WTC11 (cell line): Measurements from ENCODE around the gene SRR.

Experiments
- CTCF ChIP-seq: fragments of 200-600 bp; IDR thresholded peaks from 2 replicates; pipeline ENCODE4 v1.8.0; 2022; ENCODE audit warnings: antibody characterized with exemption
- E2F4 ChIP-seq: sonication (generic); formaldehyde crosslinking; IDR thresholded peaks from 2 replicates; pipeline ENCODE4 v1.8.1; 2022; ENCODE audit warnings: low read depth, mild to moderate bottlenecking, moderate library complexity, missing genetic modification reagents, borderline replicate concordance
- NFE2L1 ChIP-seq: sonication (generic); formaldehyde crosslinking; IDR thresholded peaks from 2 replicates; pipeline ENCODE4 v1.8.1; 2023; ENCODE audit warnings: missing genetic modification reagents
- NR3C1 ChIP-seq: sonication (generic); formaldehyde crosslinking; conservative IDR thresholded peaks from 2 replicates; pipeline ENCODE4 v1.8.1; 2023; ENCODE audit warnings: low read depth, mild to moderate bottlenecking, missing genetic modification reagents
- SP1 ChIP-seq: sonication (generic); formaldehyde crosslinking; conservative IDR thresholded peaks from 2 replicates; pipeline ENCODE4 v1.8.1; 2022; ENCODE audit warnings: missing genetic modification reagents
- ZNF138 ChIP-seq: sonication (generic); formaldehyde crosslinking; conservative IDR thresholded peaks from 2 replicates; pipeline ENCODE4 v1.8.1; 2022; ENCODE audit warnings: mild to moderate bottlenecking, moderate library complexity, missing genetic modification reagents
- ZNF396 ChIP-seq: fragments of 250-450 bp; sonication (Bioruptor Pico); IDR thresholded peaks from 2 replicates; pipeline ENCODE4 v1.8.0; 2021; ENCODE audit warnings: mild to moderate bottlenecking, moderate library complexity, borderline replicate concordance
- TF ChIP-seq, protein P1 (sequence below): sonication (generic); formaldehyde crosslinking; IDR thresholded peaks from 2 replicates; pipeline ENCODE4 v1.8.0; 2023; ENCODE audit warnings: missing genetic modification reagents

DNA sequence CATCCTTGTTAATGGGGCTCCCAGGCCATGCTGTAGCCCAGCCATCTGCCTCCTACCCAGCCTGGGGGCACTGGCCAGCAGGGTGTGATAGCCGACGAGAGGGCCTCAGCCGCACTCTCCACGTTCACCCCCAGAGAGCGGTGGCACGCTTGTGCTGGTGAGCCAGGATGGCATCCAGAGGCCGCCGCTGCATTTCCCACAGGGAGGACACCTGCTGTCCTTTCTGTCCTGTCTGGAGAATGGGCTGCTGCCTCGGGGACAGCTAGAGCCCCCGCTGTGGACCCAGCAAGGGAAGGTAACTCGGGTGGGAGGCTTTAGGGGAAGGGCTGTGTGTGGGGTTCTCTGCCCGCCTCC lies 61.0 kb downstream of the SRR start:
- no peak for TF ChIP-seq ZNF138 (CRISPR knock-in tag)
- TF ChIP-seq, protein P1, sequence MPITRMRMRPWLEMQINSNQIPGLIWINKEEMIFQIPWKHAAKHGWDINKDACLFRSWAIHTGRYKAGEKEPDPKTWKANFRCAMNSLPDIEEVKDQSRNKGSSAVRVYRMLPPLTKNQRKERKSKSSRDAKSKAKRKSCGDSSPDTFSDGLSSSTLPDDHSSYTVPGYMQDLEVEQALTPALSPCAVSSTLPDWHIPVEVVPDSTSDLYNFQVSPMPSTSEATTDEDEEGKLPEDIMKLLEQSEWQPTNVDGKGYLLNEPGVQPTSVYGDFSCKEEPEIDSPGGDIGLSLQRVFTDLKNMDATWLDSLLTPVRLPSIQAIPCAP: no peak
- TF ChIP-seq CTCF: no peak
- TF ChIP-seq SP1 (CRISPR knock-in tag): no peak
- no peak for TF ChIP-seq E2F4 (CRISPR knock-in tag)
- TF ChIP-seq NFE2L1 (CRISPR knock-in tag): no peak
- no peak for TF ChIP-seq NR3C1 (CRISPR knock-in tag)
- no peak for TF ChIP-seq ZNF396 (CRISPR knock-in tag)
